Measurements from ENCODE around the gene CRYBB2.
"Not testable (repeated sequence)": the region's sequence is repeated elsewhere in the genome, so short reads cannot be mapped to it uniquely, and the experiment has no call there.

Gene CRYBB2, protein sequence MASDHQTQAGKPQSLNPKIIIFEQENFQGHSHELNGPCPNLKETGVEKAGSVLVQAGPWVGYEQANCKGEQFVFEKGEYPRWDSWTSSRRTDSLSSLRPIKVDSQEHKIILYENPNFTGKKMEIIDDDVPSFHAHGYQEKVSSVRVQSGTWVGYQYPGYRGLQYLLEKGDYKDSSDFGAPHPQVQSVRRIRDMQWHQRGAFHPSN

DNA sequence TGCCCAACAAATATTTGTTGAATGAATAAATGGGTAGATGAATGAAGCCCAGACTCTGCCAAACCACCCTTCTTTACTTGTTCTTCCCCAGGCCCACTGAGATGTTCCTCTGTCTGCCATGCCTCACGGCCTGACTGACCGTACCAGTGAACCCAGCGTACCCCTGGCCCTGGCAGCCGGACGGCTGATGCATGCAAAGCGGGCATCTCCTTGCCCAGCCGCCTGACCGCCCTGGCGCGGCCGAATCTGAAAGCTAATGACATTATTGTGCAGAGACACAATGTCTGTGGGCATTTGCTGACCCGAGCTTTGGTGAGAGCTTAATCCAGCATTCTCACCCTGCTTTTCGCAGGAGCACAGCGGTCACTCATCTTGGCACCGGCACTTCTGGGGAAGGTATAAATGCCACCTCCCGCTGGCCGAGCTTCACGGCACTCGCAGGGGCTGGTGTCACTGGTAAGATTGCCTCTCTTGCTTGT lies at the start of gene CRYBB2:
Gene CRYBB2, plus strand, starts transcription at position 429 of the 479 bp plus-strand sequence. CDS start 1,791 bp downstream, outside the sequence.
- no peak for DNase-seq

DNA sequence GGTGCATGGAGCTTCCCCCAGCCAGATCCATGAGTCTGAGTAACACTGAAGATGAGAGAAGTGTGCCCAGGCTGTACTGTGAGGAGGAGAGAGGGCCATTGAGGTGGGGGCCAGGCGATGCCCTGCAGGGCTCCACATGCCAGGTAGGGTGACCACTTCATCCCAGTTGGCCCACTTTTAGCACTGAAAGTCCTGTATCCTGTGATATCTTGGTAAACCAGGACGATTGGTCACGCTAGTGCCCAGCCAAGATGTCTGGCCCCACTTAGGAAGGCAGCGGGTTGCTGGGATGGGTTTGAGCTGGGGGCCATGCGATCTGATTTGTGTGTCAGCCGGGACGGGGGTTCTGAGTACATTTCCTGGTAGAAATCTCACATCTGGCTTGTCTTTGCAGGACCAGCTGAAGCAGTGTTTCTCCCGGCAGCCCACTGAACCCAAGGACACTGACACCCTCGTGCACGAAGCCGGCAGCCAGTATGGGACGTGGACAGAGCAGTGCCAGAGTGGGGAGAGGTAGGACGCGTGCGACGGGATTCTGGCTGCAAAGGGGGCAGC lies 48.9 kb upstream of the CRYBB2 start:
- DNase-seq, result no peak

GRCh38 chr22:25172153-25172552 lies 47.3 kb upstream of the CRYBB2 start:
- peak; percentile 45 for DNase-seq

DNA sequence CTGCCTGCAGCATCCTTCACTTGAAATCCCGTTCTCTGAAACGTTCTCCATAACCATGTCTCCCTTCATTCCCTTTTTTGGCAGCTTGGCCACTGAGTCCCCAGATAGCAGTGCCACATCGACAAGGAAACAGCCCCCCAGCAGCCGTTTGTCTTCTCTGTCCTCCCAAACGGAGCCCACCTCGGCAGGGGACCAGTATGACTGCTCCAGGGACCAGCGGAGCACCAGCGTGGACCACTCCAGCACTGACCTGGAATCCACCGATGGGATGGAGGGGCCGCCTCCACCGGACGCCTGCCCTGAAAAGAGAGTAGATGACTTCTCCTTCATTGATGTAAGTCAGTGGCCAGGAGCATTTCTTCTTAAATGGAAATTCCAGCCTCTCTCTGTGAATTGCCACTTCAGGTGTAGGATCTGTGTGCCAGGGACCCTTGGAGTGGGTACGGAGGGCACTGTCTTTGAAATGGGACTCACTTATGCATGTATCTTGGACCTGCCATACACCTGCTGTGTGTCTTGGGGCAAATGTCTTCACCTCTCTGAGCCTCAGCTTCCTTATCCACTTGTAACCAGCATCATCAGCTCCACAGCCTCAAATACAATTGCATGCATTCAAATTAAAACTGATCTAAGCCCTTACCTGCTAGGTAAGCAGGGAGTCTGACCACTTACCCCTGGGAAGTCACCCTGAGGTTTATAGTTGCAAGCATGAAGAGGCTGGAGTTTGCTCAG lies 45.1 kb upstream of the CRYBB2 start:
- DNase-seq, result no peak

DNA sequence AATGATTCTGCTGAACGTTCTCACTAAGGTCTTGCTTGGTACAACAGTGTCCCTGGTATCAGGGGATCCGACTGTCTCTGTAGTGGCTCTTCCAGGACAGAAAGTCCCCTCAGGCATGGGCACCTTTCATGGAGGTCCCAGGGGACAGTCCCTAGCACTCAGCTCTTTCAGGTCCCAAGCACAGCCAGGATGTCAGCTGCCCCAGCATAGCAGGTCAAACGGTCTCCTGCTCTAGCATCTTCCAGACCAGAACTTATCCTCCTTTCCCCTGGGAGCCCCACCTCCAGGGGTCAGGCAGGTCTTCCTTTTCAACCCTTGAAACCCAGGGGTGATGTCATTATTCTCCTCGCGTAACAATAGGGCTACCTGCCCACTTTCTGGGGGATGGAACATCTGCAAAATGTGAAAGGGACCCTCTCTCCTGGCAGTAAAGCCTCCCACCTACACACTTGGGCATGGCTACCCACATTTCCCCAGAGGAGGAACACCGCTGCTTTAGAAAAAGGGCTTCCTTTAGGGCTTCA lies 44.5 kb upstream of the CRYBB2 start:
- DNase-seq, result no peak

- DNase-seq, result no peak
Observed at GRCh38 chr22:25176175-25176574, 43.3 kb upstream of the CRYBB2 start.

- DNase-seq, result no peak
Observed at GRCh38 chr22:25176799-25177198, 42.6 kb upstream of the CRYBB2 start.

DNA sequence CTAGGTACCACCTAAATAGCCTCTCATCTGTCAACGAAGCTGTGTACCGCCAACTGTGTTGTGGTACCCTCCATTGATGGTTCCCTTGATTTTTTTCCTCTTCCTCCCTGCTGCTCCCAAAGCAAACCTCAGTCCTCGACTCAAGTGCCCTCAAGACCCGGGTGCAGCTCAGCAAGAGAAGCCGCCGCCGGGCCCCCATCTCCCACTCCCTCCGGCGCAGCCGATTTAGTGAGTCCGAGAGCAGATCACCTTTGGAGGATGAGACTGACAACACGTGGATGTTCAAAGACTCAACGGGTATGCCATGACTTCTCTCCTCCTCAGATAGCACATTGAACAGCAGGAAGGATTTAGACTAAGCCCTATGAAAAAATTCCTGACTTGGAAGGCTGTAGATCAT lies 42.2 kb upstream of the CRYBB2 start:
- no peak for DNase-seq

DNA sequence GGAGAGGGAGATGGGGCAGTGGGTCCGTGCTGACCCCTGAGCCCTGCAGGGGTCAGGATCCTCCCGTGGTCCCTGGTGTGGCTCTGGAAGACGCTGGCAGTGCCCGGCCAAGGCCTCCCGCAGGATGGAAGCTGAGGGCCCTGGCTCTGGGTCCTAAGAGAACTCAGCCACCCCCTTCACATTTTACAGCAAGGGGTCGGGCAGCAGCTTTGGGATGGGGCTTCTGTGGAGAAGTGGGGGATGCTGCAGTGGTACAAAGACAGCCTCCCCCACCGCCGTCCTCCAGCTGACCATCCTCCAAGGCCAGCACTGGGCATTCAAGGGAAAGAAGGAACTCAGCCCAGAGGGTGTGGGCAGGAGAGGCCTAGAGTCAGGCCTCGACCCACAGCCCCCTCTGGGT lies 41.5 kb upstream of the CRYBB2 start:
- no peak for DNase-seq

GRCh38 chr22:25178348-25178747 lies 41.1 kb upstream of the CRYBB2 start:
- not testable (repeated sequence) for DNase-seq

DNA sequence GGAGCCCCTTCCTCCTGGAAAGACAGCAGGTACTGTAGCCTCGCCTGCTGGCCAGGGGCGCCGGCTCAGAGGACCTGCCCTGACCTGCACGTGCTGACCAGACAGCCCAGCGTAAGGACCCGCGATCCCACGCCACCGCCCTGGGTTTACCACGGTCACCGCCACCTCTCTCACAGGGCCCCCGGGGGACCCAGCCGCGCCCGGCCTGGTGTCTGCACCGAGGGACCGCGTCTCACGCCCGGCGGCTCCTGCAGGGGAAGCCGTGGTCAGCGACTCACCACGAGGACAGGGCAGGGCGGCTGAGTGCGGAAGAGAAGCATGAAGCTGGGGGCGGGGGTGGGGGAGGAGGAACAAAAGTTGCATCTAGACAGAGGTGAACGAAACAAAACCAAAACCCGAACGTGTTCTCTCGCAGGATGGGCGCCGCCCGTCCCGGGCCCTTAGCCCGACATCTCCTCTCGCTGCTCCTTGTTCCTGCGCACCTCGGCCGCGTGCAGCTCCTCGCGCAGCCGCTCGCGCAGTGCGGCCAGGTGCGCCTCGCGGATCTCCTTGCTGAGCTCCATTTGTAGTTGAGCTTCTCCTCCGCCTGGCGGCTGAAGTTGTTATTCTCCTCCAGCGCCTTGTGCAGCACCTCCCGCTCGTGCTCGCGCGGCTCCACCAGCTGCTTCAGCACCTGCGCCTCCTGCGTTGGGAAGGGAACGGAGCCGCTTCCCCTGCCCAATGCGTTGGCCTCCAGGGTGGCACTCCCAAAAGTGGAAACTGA lies 40.4 kb upstream of the CRYBB2 start:
- not testable (repeated sequence) for DNase-seq

DNA sequence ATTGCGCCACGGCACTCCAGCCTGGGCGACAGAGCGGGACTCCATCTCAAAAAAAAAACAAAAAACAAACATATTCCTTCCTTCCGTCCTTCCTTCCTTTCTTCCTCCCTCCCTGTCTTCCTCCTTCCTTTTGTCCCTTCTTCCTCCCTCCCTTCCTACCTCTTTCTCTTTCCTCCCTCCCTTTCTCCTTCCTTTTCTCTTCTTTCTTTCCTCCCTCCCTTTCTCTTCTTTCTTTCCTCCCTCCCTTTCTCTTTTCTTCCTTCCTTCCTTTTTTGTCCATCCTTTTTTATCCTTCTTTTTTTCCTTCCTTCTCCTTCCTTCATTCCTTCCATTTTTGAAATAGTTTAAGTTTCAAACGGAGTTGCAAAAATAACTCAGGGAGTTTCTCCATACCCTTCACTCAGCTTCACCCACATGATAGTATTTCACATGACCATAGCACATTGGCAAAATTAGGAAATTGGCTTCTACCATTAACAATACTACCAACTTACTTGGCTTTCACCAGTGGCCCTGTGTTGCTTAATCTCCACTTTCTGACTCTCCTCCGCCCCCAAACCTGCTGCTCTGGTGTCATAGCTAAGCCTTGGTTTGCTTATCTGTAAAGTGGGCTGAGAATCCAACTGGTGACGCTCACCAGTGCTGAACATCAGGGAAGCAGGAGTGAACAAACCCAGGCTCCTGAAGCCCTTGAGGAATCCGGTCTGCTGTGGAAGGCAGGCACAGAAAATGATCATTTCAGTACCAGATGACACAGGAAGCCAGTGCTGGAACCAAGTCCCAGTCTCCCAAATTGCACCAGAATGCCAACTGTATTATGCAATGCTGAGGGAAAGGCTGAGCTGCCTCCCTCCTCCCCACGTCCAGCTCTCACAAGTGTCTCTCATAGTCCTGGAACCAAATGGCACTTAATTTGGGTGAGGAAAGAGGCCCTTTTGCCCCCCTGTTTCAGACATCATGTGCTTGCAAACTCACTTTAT lies 37.0 kb upstream of the CRYBB2 start:
- DNase-seq, result no peak

DNA sequence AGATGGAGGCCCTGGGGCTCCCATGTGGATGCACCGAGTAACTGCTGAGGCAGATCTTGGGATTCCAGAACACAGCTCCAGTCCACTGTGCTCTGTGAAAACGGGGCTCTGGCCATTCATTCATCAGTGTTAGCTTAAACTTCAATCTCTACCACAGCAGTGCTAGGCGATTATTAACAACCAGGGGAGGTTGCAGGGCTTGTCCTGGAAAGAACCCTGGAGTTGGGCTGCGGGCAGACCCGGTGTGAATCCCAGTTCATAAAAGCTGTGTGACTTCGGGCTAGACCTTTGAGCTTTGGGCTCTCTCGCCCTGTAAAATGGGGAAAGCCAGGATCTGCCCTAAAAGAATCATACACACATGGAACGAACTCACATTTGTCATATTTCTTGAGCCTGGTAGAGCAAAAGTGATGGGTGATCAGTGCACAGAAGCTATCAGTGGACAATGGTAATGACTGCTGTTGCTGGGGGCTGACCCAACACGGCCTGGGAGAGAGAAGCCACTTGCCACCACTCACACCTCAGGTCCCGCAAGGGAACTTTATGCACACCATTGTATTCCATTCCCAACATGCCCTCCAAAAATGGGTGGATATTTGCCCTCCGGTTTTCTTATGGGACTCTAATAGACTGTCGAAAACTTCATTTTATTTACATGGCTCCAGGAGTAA lies 35.4 kb upstream of the CRYBB2 start:
- DNase-seq, result no peak

- DNase-seq, result no peak
Observed at GRCh38 chr22:25186140-25186539, 33.3 kb upstream of the CRYBB2 start.

DNA sequence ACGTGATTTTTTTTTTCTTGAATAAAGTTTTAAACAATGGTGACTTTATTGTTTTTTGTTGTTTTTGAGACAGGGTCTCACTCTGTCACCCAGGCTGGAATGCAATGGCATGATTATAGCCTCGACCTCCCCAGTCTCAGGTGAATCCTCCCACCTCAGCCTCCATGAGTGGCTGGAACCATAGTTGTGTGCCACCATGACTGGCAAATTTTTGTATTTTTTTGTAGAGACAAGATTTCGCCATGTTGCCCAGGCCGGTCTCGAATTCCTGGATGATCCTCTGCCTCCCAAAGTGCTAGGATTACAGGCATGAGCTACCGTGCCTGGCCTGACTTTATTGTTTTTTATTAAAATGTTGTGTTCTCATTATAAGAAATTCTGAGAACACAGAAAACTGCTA lies 32.0 kb upstream of the CRYBB2 start:
- DNase-seq, result no peak

DNA sequence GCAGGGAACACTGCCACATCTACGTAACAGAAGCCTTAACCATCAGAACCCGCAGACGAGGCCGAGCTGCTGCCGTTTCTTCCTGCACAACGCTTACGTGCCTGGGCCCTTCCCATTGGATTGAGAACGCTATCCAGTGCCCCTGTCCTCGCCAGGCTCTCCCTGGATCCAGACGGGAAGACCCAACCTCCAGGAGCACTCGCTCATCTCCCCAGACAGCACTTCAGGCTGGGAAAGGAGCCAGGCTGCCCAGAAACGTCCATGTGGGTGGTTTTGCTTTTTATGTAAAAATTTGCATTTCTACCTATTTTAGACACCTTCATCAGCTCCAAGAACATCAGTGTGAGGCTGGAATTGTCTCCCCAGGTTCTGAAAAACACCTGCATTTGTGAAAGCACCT lies 27.0 kb upstream of the CRYBB2 start:
- DNase-seq, result no peak

DNA sequence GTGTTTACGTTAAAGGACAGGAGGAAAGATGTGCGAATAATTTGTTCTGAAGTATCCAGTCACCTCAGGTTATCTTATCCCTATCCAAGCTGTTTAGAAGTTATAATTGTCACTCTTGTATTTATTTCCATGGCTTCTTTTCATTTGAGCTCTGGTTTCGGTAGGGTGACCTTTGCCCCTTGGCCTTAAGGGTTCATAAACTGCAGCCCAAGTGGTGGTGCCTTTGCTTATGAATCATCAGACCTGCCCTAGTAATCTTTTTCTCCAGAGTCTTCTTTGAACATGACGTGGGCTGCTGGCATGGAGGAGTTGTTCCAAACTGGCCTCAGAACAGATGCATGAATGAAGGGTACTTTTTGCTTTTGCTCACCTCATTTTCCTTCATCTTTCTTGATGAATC lies 26.3 kb upstream of the CRYBB2 start:
- DNase-seq, result no peak

GRCh38 chr22:25193548-25193947 lies 25.9 kb upstream of the CRYBB2 start:
- no peak for DNase-seq

- DNase-seq, result no peak
Observed at GRCh38 chr22:25196326-25196725, 23.1 kb upstream of the CRYBB2 start.

DNA sequence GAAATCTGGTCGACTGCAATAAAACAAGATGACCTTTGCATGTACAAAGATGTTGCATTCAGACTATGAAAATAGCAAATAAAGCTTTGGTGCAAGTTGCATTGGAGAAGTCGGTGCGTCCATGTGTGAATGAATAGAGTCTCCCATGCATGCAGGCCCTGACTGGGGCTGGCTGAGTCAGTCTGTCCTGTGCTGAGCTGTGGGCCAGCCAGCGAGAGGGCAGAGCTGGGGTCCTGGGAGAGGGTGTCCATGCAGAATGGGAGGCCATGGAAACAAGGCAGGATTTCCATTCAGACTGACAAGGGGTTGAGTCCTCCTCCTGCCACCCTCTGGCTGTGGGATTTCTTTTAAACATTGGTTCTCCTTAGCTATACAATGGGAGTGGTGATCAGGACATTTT lies 22.1 kb upstream of the CRYBB2 start:
- DNase-seq, result no peak

DNA sequence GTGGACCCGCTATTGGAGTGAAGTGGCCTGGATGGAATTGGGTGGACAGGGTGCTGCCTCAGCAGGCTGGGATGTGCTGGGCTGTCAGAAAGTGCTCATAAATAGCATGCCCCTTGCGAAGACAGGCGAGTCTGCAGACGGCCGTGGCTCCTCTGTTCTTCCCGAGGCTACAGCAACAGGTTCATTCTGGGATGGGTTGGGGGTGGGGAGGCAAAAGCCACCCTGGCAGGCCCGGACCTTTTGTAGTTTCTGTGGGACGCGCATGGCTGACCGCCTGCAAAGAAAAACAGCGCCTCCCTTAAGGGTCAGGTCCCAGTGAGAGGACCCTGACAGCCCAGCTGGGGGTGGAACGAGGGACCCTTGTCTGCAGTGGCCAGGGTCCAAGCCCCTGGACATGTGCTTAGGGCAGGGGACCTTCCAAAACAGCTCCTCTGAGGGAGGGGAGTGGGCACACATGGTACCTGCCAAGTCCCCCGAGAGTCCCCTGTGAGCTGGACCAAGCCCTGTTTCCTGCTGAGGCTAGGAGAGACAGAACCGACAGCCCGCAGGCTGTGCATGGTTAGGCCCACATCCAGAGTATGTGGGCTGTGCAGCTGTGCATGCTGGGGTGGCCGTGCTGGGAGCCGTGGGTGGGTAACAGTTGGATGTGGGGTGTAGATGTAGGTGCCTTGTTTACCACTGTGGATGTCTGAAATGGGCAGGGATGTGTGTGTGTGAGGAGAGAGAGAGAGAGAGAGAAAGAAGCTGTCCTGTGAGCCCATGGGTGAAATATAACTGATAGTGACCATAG lies 19.5 kb upstream of the CRYBB2 start, which contains the start of gene CRYBB3:
Gene CRYBB3, plus strand, starts transcription at position 128 of the 790 bp plus-strand sequence. CDS start 1,539 bp downstream, outside the sequence.
- no peak for DNase-seq
